ENCODE results near the gene DUOX1.
A peak's percentile ranks its signal among the peaks of the same experiment; 100 is the strongest.

DUOX1 gene

GRCh38 chr15:45151998-45152828 lies 22.4 kb downstream of the DUOX1 start:
- ATAC-seq = no peak
- H3K27me3 Mint-ChIP-seq = no peaks in the 10 kb centered on the region
- H3K9me3 Mint-ChIP-seq = no peaks in the 10 kb centered on the region
- H3K27ac Mint-ChIP-seq = no peak overlapping the region
- H3K4me1 Mint-ChIP-seq = no peaks in the 10 kb centered on the region
- H3K4me3 Mint-ChIP-seq = no peak overlapping the region
- peaks cover 2% of the 10 kb centered on the region for H3K36me3 Mint-ChIP-seq (ENCODE audit: low read depth)
- no peak for DNase-seq

GRCh38 chr15:45155739-45156138 lies 25.9 kb downstream of the DUOX1 start:
- ATAC-seq (no peak), DNase-seq (no peak)
- H3K4me3 Mint-ChIP-seq = no peak overlapping the region
- no peak overlapping the region for H3K27ac Mint-ChIP-seq
- H3K4me1 Mint-ChIP-seq = no peaks in the 10 kb centered on the region
- H3K9me3 Mint-ChIP-seq = no peaks in the 10 kb centered on the region
- H3K36me3 Mint-ChIP-seq (ENCODE audit: low read depth) = peaks cover 2% of the 10 kb centered on the region
- H3K27me3 Mint-ChIP-seq = no peaks in the 10 kb centered on the region

GRCh38 chr15:45156744-45157455 lies 27.1 kb downstream of the DUOX1 start:
- peak overlapping the region; percentile 10 for H3K27ac Mint-ChIP-seq
- H3K4me3 Mint-ChIP-seq = no peak overlapping the region
- H3K4me1 Mint-ChIP-seq = no peaks in the 10 kb centered on the region

GRCh38 chr15:45157974-45158373 lies 28.2 kb downstream of the DUOX1 start:
- H3K27ac Mint-ChIP-seq = no peak overlapping the region
- H3K36me3 Mint-ChIP-seq (ENCODE audit: low read depth) = no peaks in the 10 kb centered on the region
- DNase-seq = no peak
- no peak overlapping the region for H3K4me3 Mint-ChIP-seq
- H3K27me3 Mint-ChIP-seq = no peaks in the 10 kb centered on the region
- no peaks in the 10 kb centered on the region for H3K9me3 Mint-ChIP-seq
- H3K4me1 Mint-ChIP-seq = peaks cover 1% of the 10 kb centered on the region
- no peak for ATAC-seq

More at GRCh38 chr15:45156744-45157455, 27.1 kb downstream of the DUOX1 start:
- no peaks in the 10 kb centered on the region for H3K9me3 Mint-ChIP-seq
- no peak for ATAC-seq
- peaks cover 2% of the 10 kb centered on the region for H3K36me3 Mint-ChIP-seq (ENCODE audit: low read depth)
- DNase-seq = no peak
- no peaks in the 10 kb centered on the region for H3K27me3 Mint-ChIP-seq

GRCh38 chr15:45161666-45162065 lies 31.9 kb downstream of the DUOX1 start:
- Mint-ChIP-seq H3K4me1 (peaks cover 14% of the 10 kb centered on the region), H3K4me3 (no peak overlapping the region), H3K27me3 (no peaks in the 10 kb centered on the region), H3K27ac (no peak overlapping the region), H3K36me3 (ENCODE audit: low read depth) (no peaks in the 10 kb centered on the region), H3K9me3 (no peaks in the 10 kb centered on the region)
- no peak for DNase-seq
- ATAC-seq = no peak

- no peak overlapping the region for H3K27ac Mint-ChIP-seq
- H3K27me3 Mint-ChIP-seq = no peaks in the 10 kb centered on the region
- ATAC-seq (peak; percentile 34), DNase-seq (peak; percentile 69)
- H3K4me1 Mint-ChIP-seq = peaks cover 14% of the 10 kb centered on the region
- no peak overlapping the region for H3K4me3 Mint-ChIP-seq
- no peaks in the 10 kb centered on the region for H3K9me3 Mint-ChIP-seq
- no peaks in the 10 kb centered on the region for H3K36me3 Mint-ChIP-seq (ENCODE audit: low read depth)
Measured at GRCh38 chr15:45162771-45163507, 33.1 kb downstream of the DUOX1 start.

GRCh38 chr15:45163508-45163856 lies 33.7 kb downstream of the DUOX1 start:
- Mint-ChIP-seq H3K27me3 (no peaks in the 10 kb centered on the region), H3K27ac (no peak overlapping the region), H3K9me3 (no peaks in the 10 kb centered on the region), H3K4me3 (no peak overlapping the region), H3K36me3 (ENCODE audit: low read depth) (no peaks in the 10 kb centered on the region), H3K4me1 (peaks cover 14% of the 10 kb centered on the region)
- DNase-seq = no peak
- ATAC-seq = no peak

- no peak for ATAC-seq
- peaks cover 14% of the 10 kb centered on the region for H3K4me1 Mint-ChIP-seq
- no peak overlapping the region for H3K27ac Mint-ChIP-seq
- no peaks in the 10 kb centered on the region for H3K27me3 Mint-ChIP-seq
- no peak overlapping the region for H3K4me3 Mint-ChIP-seq
- H3K9me3 Mint-ChIP-seq = no peaks in the 10 kb centered on the region
- DNase-seq = no peak
- no peaks in the 10 kb centered on the region for H3K36me3 Mint-ChIP-seq (ENCODE audit: low read depth)
Measured at GRCh38 chr15:45164914-45165313, 35.1 kb downstream of the DUOX1 start.

GRCh38 chr15:45165536-45165935 lies 35.7 kb downstream of the DUOX1 start:
- H3K9me3 Mint-ChIP-seq = no peaks in the 10 kb centered on the region
- no peaks in the 10 kb centered on the region for H3K27me3 Mint-ChIP-seq
- ATAC-seq = no peak
- DNase-seq = no peak
- no peaks in the 10 kb centered on the region for H3K36me3 Mint-ChIP-seq (ENCODE audit: low read depth)
- H3K27ac Mint-ChIP-seq = peak overlapping the region; percentile 49
- peak overlapping the region; percentile 72 for H3K4me3 Mint-ChIP-seq
- H3K4me1 Mint-ChIP-seq = peaks cover 14% of the 10 kb centered on the region

- Mint-ChIP-seq H3K27ac (peak overlapping the region; percentile 52), H3K9me3 (no peaks in the 10 kb centered on the region), H3K4me3 (peak overlapping the region; percentile 66), H3K4me1 (peaks cover 14% of the 10 kb centered on the region), H3K36me3 (ENCODE audit: low read depth) (no peaks in the 10 kb centered on the region), H3K27me3 (no peaks in the 10 kb centered on the region)
- peak; percentile 88 for DNase-seq
- ATAC-seq = peak; percentile 95
Measured at GRCh38 chr15:45166834-45167630, 37.2 kb downstream of the DUOX1 start.

GRCh38 chr15:45167631-45168205 lies 37.9 kb downstream of the DUOX1 start:
- DNase-seq = no peak
- H3K27ac Mint-ChIP-seq = peak overlapping the region; percentile 54
- no peak for ATAC-seq
- H3K4me1 Mint-ChIP-seq = peaks cover 14% of the 10 kb centered on the region
- no peaks in the 10 kb centered on the region for H3K9me3 Mint-ChIP-seq
- no peaks in the 10 kb centered on the region for H3K27me3 Mint-ChIP-seq
- peak overlapping the region; percentile 66 for H3K4me3 Mint-ChIP-seq
- H3K36me3 Mint-ChIP-seq (ENCODE audit: low read depth) = no peaks in the 10 kb centered on the region

- H3K9me3 Mint-ChIP-seq = no peaks in the 10 kb centered on the region
- peak overlapping the region; percentile 54 for H3K27ac Mint-ChIP-seq
- no peak overlapping the region for H3K4me3 Mint-ChIP-seq
Measured at GRCh38 chr15:45168286-45168685, 38.5 kb downstream of the DUOX1 start.

GRCh38 chr15:45168751-45169551 lies 39.2 kb downstream of the DUOX1 start:
- no peaks in the 10 kb centered on the region for H3K9me3 Mint-ChIP-seq
- H3K27ac Mint-ChIP-seq = no peak overlapping the region
- peaks cover 12% of the 10 kb centered on the region for H3K4me1 Mint-ChIP-seq
- no peak overlapping the region for H3K4me3 Mint-ChIP-seq
- no peaks in the 10 kb centered on the region for H3K36me3 Mint-ChIP-seq (ENCODE audit: low read depth)
- ATAC-seq (no peak), DNase-seq (no peak)
- no peaks in the 10 kb centered on the region for H3K27me3 Mint-ChIP-seq

More at GRCh38 chr15:45168286-45168685, 38.5 kb downstream of the DUOX1 start:
- no peak for ATAC-seq
- Mint-ChIP-seq H3K36me3 (ENCODE audit: low read depth) (no peaks in the 10 kb centered on the region), H3K4me1 (peaks cover 12% of the 10 kb centered on the region), H3K27me3 (no peaks in the 10 kb centered on the region)
- DNase-seq = no peak

Data from activated naive CD8-positive, alpha-beta T cell treated with anti-CD3 and anti-CD28 coated beads, Interleukin-2, amount 50 U/mL, for 24 hours (primary cell).